Loucy (cell line): ENCODE measurements around the gene MYL11.

Source experiments
- CTCF ChIP-seq: fragments of 200-600 bp; sonication (generic); conservative IDR thresholded peaks from 2 replicates; pipeline ENCODE4 v1.5.1; 2014; ENCODE audit warnings: mild to moderate bottlenecking, antibody characterized with exemption, low read length
- EZH2phosphoT487 ChIP-seq: fragments of 200-600 bp; IDR thresholded peaks from 2 replicates; pipeline ENCODE4 v1.6.1; 2018; ENCODE audit warnings: antibody characterized with exemption, mild to moderate bottlenecking, moderate library complexity, borderline replicate concordance

- no peak for TF ChIP-seq CTCF
- no peak for TF ChIP-seq EZH2phosphoT487
Observed at GRCh38 chr16:30395992-30396585, 21.5 kb downstream of the MYL11 start.
